ENCODE data around the gene KCNA1. TPM values are rescaled to one million over a fixed set of nuclear protein-coding genes. Genes with fewer than 3 reads are reported as not detected.

Gene KCNA1
- total RNA-seq, 1 experiment from 2014 or later: 0.98 TPM

- no peak for DNase-seq
- no peak overlapping the region for H3K4me2 ChIP-seq (ENCODE audit: insufficient read depth, insufficient read length, low read length)
- no peaks in the 10 kb centered on the region for H3K36me3 Mint-ChIP-seq (ENCODE audit: insufficient read depth in 1 of 3, low read depth in 3 of 3)
- no peak for TF ChIP-seq CTCF (conservative IDR thresholded peaks at IDR 0.05)
- no peak overlapping the region for H3K56ac ChIP-seq (ENCODE audit: insufficient read length, low read depth, low read length)
- H4K8ac ChIP-seq (replicated peaks; ENCODE audit: insufficient read length, low read depth, low read length): no peak overlapping the region
- no peak overlapping the region for H3K23ac ChIP-seq (ENCODE audit: insufficient read length, low read depth, low read length)
- H3K4me1 ChIP-seq (ENCODE audit: insufficient read depth, low read length): no peaks in the 10 kb centered on the region
- no peak overlapping the region for H2BK20ac ChIP-seq (ENCODE audit: low read depth, low read length, poor library complexity, severe bottlenecking)
- no peaks in the 10 kb centered on the region for H3K79me1 ChIP-seq (ENCODE audit: insufficient read depth, low read depth, low read length, poor library complexity, severe bottlenecking)
- H2BK12ac ChIP-seq (ENCODE audit: insufficient read length, low read depth, low read length): no peak overlapping the region
- no peak overlapping the region for H2BK15ac ChIP-seq (ENCODE audit: low read depth, low read length)
- no peaks in the 10 kb centered on the region for H4K20me1 ChIP-seq (ENCODE audit: control insufficient read depth, insufficient read depth, insufficient read length)
- no peak overlapping the region for H3K18ac ChIP-seq (ENCODE audit: insufficient read length, low read depth, low read length)
- no peak overlapping the region for H2AK5ac ChIP-seq (ENCODE audit: insufficient read length, low read length)
- no peak overlapping the region for H3T11ph ChIP-seq (ENCODE audit: low read length)
- peaks cover 11% of the 10 kb centered on the region for H3K27me3 Mint-ChIP-seq (ENCODE audit: low read depth)
- H3K27me3 ChIP-seq (ENCODE audit: insufficient read depth, low read length): no peaks in the 10 kb centered on the region
- H3K4me1 Mint-ChIP-seq: peaks cover 0 to 2% of the 10 kb centered on the region in 2 experiments; a peak in 1 of 4 replicates
- H3K9me3 Mint-ChIP-seq: no peaks in the 10 kb centered on the region
- H3K79me2 ChIP-seq (ENCODE audit: insufficient read depth, low read length): no peaks in the 10 kb centered on the region
- H4K91ac ChIP-seq (ENCODE audit: insufficient read length, low read depth, low read length): no peak overlapping the region
- no peak overlapping the region for H3K27ac Mint-ChIP-seq
- no peak overlapping the region for H4K5ac ChIP-seq (ENCODE audit: insufficient read length, low read depth, low read length)
- H2BK5ac ChIP-seq (ENCODE audit: insufficient read length, low read length): no peak overlapping the region
- no peak overlapping the region for H3K4me3 Mint-ChIP-seq
- H3K14ac ChIP-seq (ENCODE audit: insufficient read depth, low read length): no peak overlapping the region
- H2AFZ ChIP-seq (ENCODE audit: low read length): no peak overlapping the region
- no peak overlapping the region for H3K4ac ChIP-seq (ENCODE audit: low read depth, low read length)
- no peak overlapping the region for H3K27ac ChIP-seq (ENCODE audit: insufficient read length, low read depth, low read length)
- H2BK120ac ChIP-seq (ENCODE audit: low read depth, low read length, poor library complexity, severe bottlenecking): no peak overlapping the region
- no CpG with 5 or more reads among the region's 7 CpGs for WGBS (ENCODE audit: extremely low coverage, insufficient read length, low lambda C conversion rate)
- H3K23me2 ChIP-seq (ENCODE audit: insufficient read length, low read depth, low read length, poor library complexity, severe bottlenecking): no peaks in the 10 kb centered on the region
- no peak overlapping the region for H3K9ac ChIP-seq (ENCODE audit: extremely low read depth, insufficient read length, low read length)
- H3K9me3 ChIP-seq (ENCODE audit: control insufficient read depth, low read depth, low read length): no peaks in the 10 kb centered on the region
Observed at GRCh38 chr12:4938900-4939299, 29.2 kb downstream of the KCNA1 start.
